ENCODE measurements around the gene RSF1.

- TF ChIP-seq CTCF (IDR thresholded peaks at IDR 0.05; ENCODE audit: poor library complexity) (no peak), EZH2 (IDR thresholded peaks at IDR 0.05; ENCODE audit: borderline replicate concordance) (no peak)
Observed at GRCh38 chr11:77814848-77815247, 5.7 kb downstream of the RSF1 start.
